Endothelial cell of umbilical vein (primary cell): ENCODE data around the gene MYPN.

Source experiments
- CTCF ChIP-seq, 2 donors: IDR thresholded peaks; 1 replicate in 1 of 2; 2 replicates in 1 of 2; pipeline ENCODE4 v1.5.1; 2011; ENCODE audit warnings: low read length in 2 of 2, mild to moderate bottlenecking in 2 of 2, moderate library complexity in 2 of 2, control low read depth in 1 of 2, inconsistent platforms in 1 of 2, low read depth in 1 of 2; ENCODE audit not compliant: insufficient read depth in 1 of 2; ENCODE audit errors: extremely low read depth in 1 of 2
- EZH2 ChIP-seq: IDR thresholded peaks from 2 replicates; pipeline ENCODE4 v1.6.1; 2012; ENCODE audit warnings: borderline replicate concordance, low read depth, mild to moderate bottlenecking, moderate library complexity, low read length, inconsistent platforms; ENCODE audit not compliant: severe bottlenecking
- FOS ChIP-seq: IDR thresholded peaks from 2 replicates; pipeline ENCODE4 v1.6.1; 2011; ENCODE audit warnings: mild to moderate bottlenecking, low read length, moderate library complexity, borderline replicate concordance; ENCODE audit not compliant: insufficient read depth
- GATA2 ChIP-seq: IDR thresholded peaks from 2 replicates; pipeline ENCODE4 v1.7.0; 2011; ENCODE audit warnings: low read depth, mild to moderate bottlenecking, moderate library complexity, mixed read lengths, low read length; ENCODE audit not compliant: insufficient read length, insufficient read depth
- MAX ChIP-seq: IDR thresholded peaks from 2 replicates; pipeline ENCODE4 v1.6.1; 2011; ENCODE audit not compliant: insufficient read depth, insufficient read length
- POLR2A ChIP-seq: IDR thresholded peaks from 2 replicates; pipeline ENCODE4 v1.6.1; 2012; ENCODE audit warnings: low read depth, mild to moderate bottlenecking, control low read depth, low read length
- POLR2AphosphoS5 ChIP-seq: IDR thresholded peaks from 2 replicates; pipeline ENCODE4 v1.6.1; 2012; ENCODE audit warnings: low read depth, mild to moderate bottlenecking, control low read depth, low read length, moderate library complexity; ENCODE audit not compliant: insufficient read depth

GRCh38 chr10:68231817-68232251 lies 122.5 kb downstream of the MYPN start, which contains the start of gene ATOH7:
- TF ChIP-seq EZH2 (no peak), CTCF (IDR thresholded peaks at IDR 0.05; ENCODE audit: extremely low read depth in 1 of 2, insufficient read depth in 1 of 2, low read depth in 1 of 2, low read length in 2 of 2) (no peak), POLR2A (no peak), POLR2AphosphoS5 (no peak), FOS (no peak), MAX (no peak), GATA2 (no peak)
